Fibroblast of gingiva (primary cell): ENCODE measurements around the gene FKBP4.
A peak's percentile ranks its signal among the peaks of the same experiment; 100 is the strongest.

Source experiments
- DNase-seq: peaks from one replicate; pipeline ENCODE4 v3.0.0-alpha.2; 2011; ENCODE audit warnings: low read depth

The FKBP4 gene

GRCh38 chr12:2783936-2784600 is 10.7 kb upstream of the FKBP4 start:
- peak; percentile 18 for DNase-seq

- DNase-seq: no peak
Observed at GRCh38 chr12:2785017-2785416, 9.8 kb upstream of the FKBP4 start.

- no peak for DNase-seq
Observed at GRCh38 chr12:2791089-2791488, 3.7 kb upstream of the FKBP4 start.

- no peak for DNase-seq
Observed at GRCh38 chr12:2792671-2793500, 1.9 kb upstream of the FKBP4 start.

GRCh38 chr12:2793561-2793960 is 1.2 kb upstream of the FKBP4 start:
- DNase-seq: no peak

GRCh38 chr12:2794191-2794735 is 507 bp upstream of the FKBP4 start:
- peak; percentile 21 for DNase-seq

- DNase-seq: peak; percentile 52
Observed at GRCh38 chr12:2795291-2796186, 769 bp downstream of the FKBP4 start.

GRCh38 chr12:2796187-2796666 is 1.5 kb downstream of the FKBP4 start:
- DNase-seq: no peak

- DNase-seq: no peak
Observed at GRCh38 chr12:2797721-2798418, 3.1 kb downstream of the FKBP4 start.

GRCh38 chr12:2800046-2800570 is 5.3 kb downstream of the FKBP4 start:
- DNase-seq: no peak

GRCh38 chr12:2801044-2801783 is 6.4 kb downstream of the FKBP4 start:
- no peak for DNase-seq

GRCh38 chr12:2803635-2804392 is 9.0 kb downstream of the FKBP4 start:
- no peak for DNase-seq

- peak; percentile 74 for DNase-seq
Observed at GRCh38 chr12:2804393-2805142, 9.8 kb downstream of the FKBP4 start.

- no peak for DNase-seq
Observed at GRCh38 chr12:2805143-2805520, 10.4 kb downstream of the FKBP4 start.

- no peak for DNase-seq
Observed at GRCh38 chr12:2806700-2807099, 11.9 kb downstream of the FKBP4 start.

- no peak for DNase-seq
Observed at GRCh38 chr12:2811801-2812200, 17.0 kb downstream of the FKBP4 start.

GRCh38 chr12:2812290-2813213 is 17.8 kb downstream of the FKBP4 start, which contains the start of gene ITFG2:
TSS of gene ITFG2 (plus strand) at chr12:2812668. CDS start at chr12:2812761, 93 bp downstream.
- DNase-seq: peak; percentile 98
